Astrocyte (in vitro differentiated cells and primary cell): Measurements from ENCODE around the gene MEG3. TPM values are rescaled to one million over a fixed set of nuclear protein-coding genes. Genes with fewer than 3 reads are reported as not detected.

Experiments used
- DNase-seq: peaks from one replicate; pipeline ENCODE4 v3.0.0-alpha.2; 2010; ENCODE audit warnings: low read depth
- FAIRE-seq: peaks from 2 replicates; lab custom pipeline; 2011; peaks lifted over from hg19 to GRCh38; lab: Jason Lieb, UNC
- H2AFZ ChIP-seq: 2 replicates; pipeline ENCODE4 v1.6.0; 2012; ENCODE audit warnings: low read depth, low read length, inconsistent platforms
- H3K27ac ChIP-seq: 2 replicates; pipeline ENCODE4 v1.5.1; 2011; ENCODE audit warnings: low read depth, low read length, inconsistent platforms
- H3K27me3 ChIP-seq: 2 replicates; pipeline ENCODE4 v1.6.0; 2011; ENCODE audit warnings: low read length, inconsistent platforms; ENCODE audit not compliant: insufficient read depth
- H3K36me3 ChIP-seq: 2 replicates; pipeline ENCODE4 v1.5.1; 2011; ENCODE audit warnings: low read length, inconsistent platforms; ENCODE audit not compliant: insufficient read depth
- H3K4me1 ChIP-seq: 2 replicates; pipeline ENCODE4 v1.5.1; 2011; ENCODE audit warnings: low read length, inconsistent platforms; ENCODE audit not compliant: insufficient read depth
- H3K4me2 ChIP-seq: 2 replicates; pipeline ENCODE4 v1.6.0; 2012; ENCODE audit warnings: low read length, inconsistent platforms
- H3K4me3 ChIP-seq: 2 replicates; pipeline ENCODE4 v1.5.1; 2011; ENCODE audit warnings: low read depth, mild to moderate bottlenecking, low read length, inconsistent platforms; ENCODE audit not compliant: insufficient read depth
- H3K79me2 ChIP-seq: 2 replicates; pipeline ENCODE4 v1.6.0; 2012; ENCODE audit warnings: mild to moderate bottlenecking, low read length, inconsistent platforms; ENCODE audit not compliant: insufficient read depth
- H3K9ac ChIP-seq: 2 replicates; pipeline ENCODE4 v1.6.0; 2012; ENCODE audit warnings: mild to moderate bottlenecking, low read length, inconsistent platforms
- H3K9me3 ChIP-seq: 2 replicates; pipeline ENCODE4 v1.5.1; 2012; ENCODE audit warnings: low read depth, mild to moderate bottlenecking, low read length, inconsistent platforms; ENCODE audit not compliant: insufficient read depth
- H4K20me1 ChIP-seq: 2 replicates; pipeline ENCODE4 v1.6.0; 2012; ENCODE audit warnings: low read length, inconsistent platforms; ENCODE audit not compliant: insufficient read depth
- H3K27ac Mint-ChIP-seq: one replicate; pipeline ENCODE4 v1.8.0; 2021; ENCODE audit warnings: mild to moderate bottlenecking, mixed read lengths; ENCODE audit not compliant: unreplicated experiment
- H3K27me3 Mint-ChIP-seq: one replicate; pipeline ENCODE4 v1.8.0; 2021; ENCODE audit warnings: low read depth, mixed read lengths; ENCODE audit not compliant: unreplicated experiment
- H3K36me3 Mint-ChIP-seq: one replicate; pipeline ENCODE4 v1.8.0; 2021; ENCODE audit warnings: low read depth, mixed read lengths; ENCODE audit not compliant: unreplicated experiment
- H3K4me1 Mint-ChIP-seq: one replicate; pipeline ENCODE4 v1.8.0; 2021; ENCODE audit warnings: low read depth, mixed read lengths; ENCODE audit not compliant: unreplicated experiment
- H3K4me3 Mint-ChIP-seq: one replicate; pipeline ENCODE4 v1.8.0; 2021; ENCODE audit warnings: mild to moderate bottlenecking, moderate library complexity, mixed read lengths; ENCODE audit not compliant: unreplicated experiment
- H3K9me3 Mint-ChIP-seq: one replicate; pipeline ENCODE4 v1.8.0; 2021; ENCODE audit warnings: mild to moderate bottlenecking, mixed read lengths; ENCODE audit not compliant: unreplicated experiment
- CTCF ChIP-seq: IDR thresholded peaks from 2 replicates; pipeline ENCODE4 v1.5.1; 2011; ENCODE audit warnings: low read depth, mild to moderate bottlenecking, inconsistent platforms, low read length, moderate library complexity; ENCODE audit not compliant: insufficient read depth
- EZH2 ChIP-seq: IDR thresholded peaks from 2 replicates; pipeline ENCODE4 v1.6.1; 2012; ENCODE audit warnings: mild to moderate bottlenecking, low read length, inconsistent platforms; ENCODE audit not compliant: insufficient read depth
- total RNA-seq: library from RNA; stranded (reverse); gene quantifications from 2 replicates; pipeline ENCODE4 v1.2.1, GENCODE V29; 2021

Gene MEG3
- total RNA-seq, 1 donor from 2014 or later: not detected

DNA sequence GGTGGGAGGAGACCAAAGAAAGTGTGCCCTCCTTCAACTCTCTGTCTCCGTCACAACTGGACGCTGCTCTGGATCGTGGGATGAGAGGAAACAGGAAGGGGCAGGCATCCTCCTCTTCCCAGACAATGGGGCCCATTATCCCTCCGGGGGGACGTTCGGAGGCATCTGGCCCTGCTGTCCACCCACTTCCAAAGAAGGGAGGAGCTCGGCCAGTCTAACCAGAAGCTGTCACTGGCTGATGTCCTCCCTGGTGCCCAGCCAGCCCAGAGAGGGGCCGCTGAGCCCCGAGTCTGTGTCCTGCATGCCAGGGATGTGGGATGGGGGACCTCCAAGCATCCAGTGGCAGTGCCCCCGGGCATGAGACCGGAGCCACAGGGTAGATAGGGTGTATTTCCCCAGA lies 39.8 kb upstream of the MEG3 start:
- H3K4me1 ChIP-seq: no peaks in the 10 kb centered on the region

DNA sequence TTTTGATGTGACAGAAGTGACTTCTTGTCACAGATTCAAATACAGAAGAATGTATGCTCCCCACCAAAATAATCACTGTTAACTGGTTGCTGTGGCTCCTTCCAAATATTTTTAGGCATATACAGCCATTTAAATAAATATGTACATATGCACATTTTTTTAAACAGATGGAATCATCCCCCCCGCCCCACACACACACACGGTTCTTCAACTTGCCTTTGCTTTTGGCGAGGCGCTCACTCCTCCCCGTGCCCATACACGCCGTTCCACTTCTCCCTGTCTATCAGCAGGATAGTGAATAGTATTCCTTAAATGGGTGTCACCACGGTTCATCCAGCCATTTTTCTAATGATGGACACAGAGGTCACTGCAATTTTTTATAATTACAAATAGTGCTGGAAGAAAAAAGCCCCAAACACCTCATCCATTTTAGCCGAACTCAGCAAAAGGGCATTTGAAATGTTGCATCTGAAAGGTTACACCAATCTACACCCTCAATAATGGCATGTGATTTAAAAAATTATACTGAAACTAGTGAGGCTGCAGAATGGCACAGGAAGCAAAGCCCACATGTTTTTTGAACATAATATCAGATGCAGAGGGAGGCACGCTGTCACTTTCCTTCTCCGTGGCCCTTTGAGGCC lies 39.2 kb upstream of the MEG3 start:
- Mint-ChIP-seq H3K27me3 (peaks cover 44% of the 10 kb centered on the region), H3K27ac (no peak overlapping the region), H3K4me3 (no peak overlapping the region), H3K9me3 (peaks cover 3% of the 10 kb centered on the region), H3K4me1 (peaks cover 9% of the 10 kb centered on the region), H3K36me3 (peaks cover 3% of the 10 kb centered on the region)
- Histone ChIP-seq H3K9me3 (no peaks in the 10 kb centered on the region), H3K4me2 (no peak overlapping the region), H3K4me1 (no peaks in the 10 kb centered on the region), H3K27ac (no peak overlapping the region), H3K9ac (no peak overlapping the region), H3K27me3 (no peaks in the 10 kb centered on the region), H2AFZ (no peak overlapping the region), H3K4me3 (no peak overlapping the region), H3K79me2 (no peaks in the 10 kb centered on the region), H3K36me3 (no peaks in the 10 kb centered on the region), H4K20me1 (no peaks in the 10 kb centered on the region)
- no peak for FAIRE-seq
- TF ChIP-seq CTCF (no peak), EZH2 (no peak)
- DNase-seq: no peak

More for the DNA sequence above, 39.8 kb upstream of the MEG3 start:
- Histone ChIP-seq H4K20me1 (no peaks in the 10 kb centered on the region), H3K4me2 (no peak overlapping the region), H3K79me2 (no peaks in the 10 kb centered on the region), H3K4me3 (no peak overlapping the region), H3K36me3 (no peaks in the 10 kb centered on the region), H2AFZ (no peak overlapping the region), H3K9me3 (no peaks in the 10 kb centered on the region), H3K27me3 (no peaks in the 10 kb centered on the region), H3K27ac (no peak overlapping the region), H3K9ac (no peak overlapping the region)
- TF ChIP-seq CTCF (no peak), EZH2 (no peak)
- DNase-seq: no peak
- no peak for FAIRE-seq
- Mint-ChIP-seq H3K27ac (no peak overlapping the region), H3K27me3 (peaks cover 44% of the 10 kb centered on the region), H3K9me3 (peaks cover 3% of the 10 kb centered on the region), H3K36me3 (peaks cover 3% of the 10 kb centered on the region), H3K4me1 (peaks cover 8% of the 10 kb centered on the region), H3K4me3 (no peak overlapping the region)

DNA sequence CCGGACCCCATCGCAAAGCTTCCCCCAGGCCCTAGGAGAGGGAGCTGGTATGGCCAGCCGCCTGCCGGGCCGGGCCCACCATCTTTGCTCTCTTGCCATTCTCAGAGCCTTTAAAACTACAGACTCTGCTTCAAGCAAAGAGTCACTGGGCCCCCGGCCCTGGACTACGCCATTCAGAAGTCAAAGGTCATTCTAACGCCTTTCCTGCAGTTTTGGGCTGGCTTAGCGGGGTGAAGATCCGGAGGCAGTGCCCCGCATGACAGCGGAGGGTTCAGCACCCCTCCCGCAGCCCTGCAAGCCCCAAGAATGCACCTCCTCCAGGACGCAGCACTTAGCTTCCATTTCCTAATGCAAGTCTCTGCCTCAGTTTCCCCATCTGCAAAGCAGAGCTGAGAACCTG lies 38.3 kb upstream of the MEG3 start:
- Histone ChIP-seq H3K4me1 (no peaks in the 10 kb centered on the region), H3K4me3 (no peak overlapping the region), H3K9ac (no peak overlapping the region), H3K79me2 (no peaks in the 10 kb centered on the region), H4K20me1 (no peaks in the 10 kb centered on the region), H3K36me3 (no peaks in the 10 kb centered on the region), H2AFZ (no peak overlapping the region), H3K27me3 (no peaks in the 10 kb centered on the region), H3K4me2 (no peak overlapping the region), H3K9me3 (no peaks in the 10 kb centered on the region), H3K27ac (no peak overlapping the region)
- Mint-ChIP-seq H3K4me1 (peaks cover 9% of the 10 kb centered on the region), H3K4me3 (no peak overlapping the region), H3K9me3 (peaks cover 3% of the 10 kb centered on the region), H3K27ac (no peak overlapping the region), H3K27me3 (peaks cover 35% of the 10 kb centered on the region), H3K36me3 (no peaks in the 10 kb centered on the region)
- DNase-seq: no peak
- no peak for FAIRE-seq
- TF ChIP-seq EZH2 (no peak), CTCF (no peak)
